Smooth muscle cell (in vitro differentiated cells): Measurements from ENCODE around the gene ERC2. TPM values are rescaled to one million over a fixed set of nuclear protein-coding genes. Genes with fewer than 3 reads are reported as not detected.

Experiments used
- DNase-seq: peaks from one replicate; lab custom pipeline; 2025; ENCODE audit not compliant: unreplicated experiment; lab: John Stamatoyannopoulos, UW
- H2AFZ ChIP-seq: fragments of 200-600 bp; sonication (generic); 2 replicates; pipeline ENCODE4 v1.6.0; 2016; ENCODE audit warnings: antibody characterized with exemption, low read depth, mild to moderate bottlenecking
- H3F3A ChIP-seq: fragments of 200-600 bp; sonication (generic); 2 replicates; pipeline ENCODE4 v1.6.0; 2017; ENCODE audit warnings: antibody characterized with exemption, low read depth
- H3K27ac ChIP-seq: fragments of 200-600 bp; sonication (generic); 2 replicates; pipeline ENCODE4 v1.5.1; 2016; ENCODE audit warnings: low read depth, mild to moderate bottlenecking
- H3K27me3 ChIP-seq: fragments of 200-600 bp; sonication (generic); 2 replicates; pipeline ENCODE4 v1.6.1; 2016; ENCODE audit warnings: low read depth, mild to moderate bottlenecking
- H3K36me3 ChIP-seq: fragments of 200-600 bp; sonication (generic); 2 replicates; pipeline ENCODE4 v1.5.1; 2016; ENCODE audit warnings: low read depth
- H3K4me1 ChIP-seq: fragments of 200-600 bp; sonication (generic); 2 replicates; pipeline ENCODE4 v1.5.1; 2016; ENCODE audit warnings: low read depth
- H3K4me2 ChIP-seq: fragments of 200-600 bp; sonication (generic); 2 replicates; pipeline ENCODE4 v1.6.0; 2016; ENCODE audit warnings: mild to moderate bottlenecking
- H3K4me3 ChIP-seq: fragments of 200-600 bp; sonication (generic); 2 replicates; pipeline ENCODE4 v1.5.1; 2016; ENCODE audit warnings: mild to moderate bottlenecking
- H3K79me2 ChIP-seq: fragments of 200-600 bp; sonication (generic); 2 replicates; pipeline ENCODE4 v1.6.0; 2016; ENCODE audit warnings: low read depth, mild to moderate bottlenecking
- H3K9ac ChIP-seq: fragments of 200-600 bp; sonication (generic); 2 replicates; pipeline ENCODE4 v1.6.0; 2016; ENCODE audit warnings: low read depth
- H3K9me3 ChIP-seq: fragments of 200-600 bp; sonication (generic); replicated peaks from 2 replicates; pipeline ENCODE4 v1.5.1; 2016; ENCODE audit warnings: low read depth
- H4K20me1 ChIP-seq: fragments of 200-600 bp; sonication (generic); 2 replicates; pipeline ENCODE4 v1.6.0; 2016; ENCODE audit warnings: low read depth
- CTCF ChIP-seq: fragments of 200-600 bp; sonication (generic); IDR thresholded peaks from 2 replicates; pipeline ENCODE4 v1.5.1; 2017; ENCODE audit warnings: borderline replicate concordance, mild to moderate bottlenecking, antibody characterized with exemption; ENCODE audit not compliant: insufficient read depth, poor library complexity, severe bottlenecking
- WGBS: methylation state at CpG from one replicate; pipeline ENCODE4 v1.1.7; 2016; ENCODE audit warnings: low lambda C conversion rate; 5-methylcytosine and 5-hydroxymethylcytosine counted together
- polyA plus RNA-seq: library from polyadenylated mRNA; unstranded; fragments of >200 nt; fragmentation: Nextera tagmentation; extraction: Ambion mirVana; gene quantifications from 2 replicates; pipeline ENCODE4 v1.2.1, GENCODE V29; 2016
- total RNA-seq: library from RNA; depleted of rRNA; stranded (reverse); fragments of >200 nt; gene quantifications from 2 replicates; pipeline ENCODE4 v1.2.3, GENCODE V29; 2014

Gene ERC2
- total and polyA plus RNA-seq, 2 experiments from 2014 or later, result 1.1 TPM; not detected in 1

GRCh38 chr3:55929154-55929869 lies 539.0 kb downstream of the ERC2 start:
- Histone ChIP-seq H3K4me2 (no peak overlapping the region), H3K4me1 (no peaks in the 10 kb centered on the region), H3K9ac (no peak overlapping the region), H3K79me2 (no peaks in the 10 kb centered on the region), H4K20me1 (no peaks in the 10 kb centered on the region), H3F3A (no peaks in the 10 kb centered on the region), H3K27me3 (no peaks in the 10 kb centered on the region), H3K4me3 (no peak overlapping the region), H3K36me3 (no peaks in the 10 kb centered on the region), H2AFZ (no peak overlapping the region), H3K27ac (no peak overlapping the region), H3K9me3 (no peaks in the 10 kb centered on the region)
- 95% methylated on average over 4 of the region's 4 CpGs for WGBS
- DNase-seq, result no peak
- TF ChIP-seq CTCF, result no peak

- Histone ChIP-seq H3K4me3 (no peak overlapping the region), H3K9ac (no peak overlapping the region), H3F3A (no peaks in the 10 kb centered on the region), H3K27ac (no peak overlapping the region), H3K36me3 (no peaks in the 10 kb centered on the region), H4K20me1 (no peaks in the 10 kb centered on the region), H3K9me3 (no peaks in the 10 kb centered on the region), H2AFZ (no peak overlapping the region), H3K27me3 (no peaks in the 10 kb centered on the region), H3K4me2 (no peak overlapping the region), H3K4me1 (no peaks in the 10 kb centered on the region), H3K79me2 (no peaks in the 10 kb centered on the region)
- WGBS, result 100% methylated on average over 1 of the region's 1 CpG
- DNase-seq, result no peak
- no peak for TF ChIP-seq CTCF
Observed at GRCh38 chr3:55923626-55924025, 544.6 kb downstream of the ERC2 start.

- TF ChIP-seq CTCF, result no peak
- WGBS, result 98% methylated on average over 2 of the region's 2 CpGs
- no peaks in the 10 kb centered on the region for H3K4me1 ChIP-seq
Observed at GRCh38 chr3:55923207-55923606, 545.1 kb downstream of the ERC2 start.

GRCh38 chr3:55912880-55913279 lies 555.4 kb downstream of the ERC2 start:
- H3K4me2 ChIP-seq, result no peak overlapping the region
- no peaks in the 10 kb centered on the region for H3K4me1 ChIP-seq
- TF ChIP-seq CTCF, result no peak
- H3K79me2 ChIP-seq, result no peaks in the 10 kb centered on the region
- no peaks in the 10 kb centered on the region for H3K36me3 ChIP-seq
- no peaks in the 10 kb centered on the region for H3F3A ChIP-seq
- H3K4me3 ChIP-seq, result no peak overlapping the region
- WGBS, result 98% methylated on average over 2 of the region's 2 CpGs
- H4K20me1 ChIP-seq, result no peaks in the 10 kb centered on the region
- H3K27ac ChIP-seq, result no peak overlapping the region
- H2AFZ ChIP-seq, result no peak overlapping the region
- H3K9ac ChIP-seq, result no peak overlapping the region
- no peak for DNase-seq
- no peaks in the 10 kb centered on the region for H3K9me3 ChIP-seq
- no peaks in the 10 kb centered on the region for H3K27me3 ChIP-seq

More at GRCh38 chr3:55923207-55923606, 545.1 kb downstream of the ERC2 start:
- no peaks in the 10 kb centered on the region for H4K20me1 ChIP-seq
- no peak overlapping the region for H3K9ac ChIP-seq
- no peaks in the 10 kb centered on the region for H3F3A ChIP-seq
- H3K27me3 ChIP-seq, result no peaks in the 10 kb centered on the region
- no peaks in the 10 kb centered on the region for H3K79me2 ChIP-seq
- no peaks in the 10 kb centered on the region for H3K36me3 ChIP-seq
- no peak overlapping the region for H3K4me3 ChIP-seq
- no peak overlapping the region for H2AFZ ChIP-seq
- DNase-seq, result no peak
- H3K27ac ChIP-seq, result no peak overlapping the region
- H3K9me3 ChIP-seq, result no peaks in the 10 kb centered on the region
- no peak overlapping the region for H3K4me2 ChIP-seq
